ENCODE measurements around the gene GREB1L.
A peak's percentile ranks its signal among the peaks of the same experiment; 100 is the strongest.
"Not testable (repeated sequence)": the region's sequence is repeated elsewhere in the genome, so short reads cannot be mapped to it uniquely, and the experiment has no call there.

The GREB1L gene

GRCh38 chr18:21205695-21206094 lies 36.3 kb upstream of the GREB1L start:
- no peak for TF ChIP-seq CTCF (IDR thresholded peaks at IDR 0.05; ENCODE audit: insufficient read depth, low read depth, low read length, missing control alignments)
- no peak for DNase-seq (ENCODE audit: low read depth)
- no peak overlapping the region for H3K4me3 ChIP-seq (ENCODE audit: low read length)

- no peak for TF ChIP-seq CTCF (IDR thresholded peaks at IDR 0.05; ENCODE audit: insufficient read depth, low read depth, low read length, missing control alignments)
- H3K4me3 ChIP-seq (ENCODE audit: low read length) = no peak overlapping the region
- DNase-seq (ENCODE audit: low read depth) = no peak
Measured at GRCh38 chr18:21210278-21210677, 31.8 kb upstream of the GREB1L start.

DNA sequence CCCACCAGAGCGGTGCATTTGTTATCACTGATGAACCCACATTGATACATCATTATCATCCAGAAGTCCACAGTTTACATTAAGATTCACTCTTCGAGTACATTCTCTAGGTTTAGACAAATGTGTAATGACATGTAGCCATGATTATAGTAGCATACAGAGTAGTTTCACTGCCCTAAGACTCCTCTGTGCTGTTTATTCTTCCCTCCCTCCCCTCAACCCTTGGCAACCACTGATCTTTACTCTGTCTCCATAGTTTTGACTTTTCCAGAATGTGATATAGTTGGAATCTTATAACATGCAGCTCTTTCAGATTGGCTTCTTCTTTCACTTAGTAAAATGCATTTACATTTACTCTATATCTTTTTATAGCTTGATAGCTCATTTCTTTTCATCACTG lies 31.2 kb upstream of the GREB1L start:
- no peak for DNase-seq (ENCODE audit: low read depth)
- TF ChIP-seq CTCF (IDR thresholded peaks at IDR 0.05; ENCODE audit: insufficient read depth, low read depth, low read length, missing control alignments) = no peak
- no peak overlapping the region for H3K4me3 ChIP-seq (ENCODE audit: low read length)

- not testable (repeated sequence) for DNase-seq (ENCODE audit: low read depth); H3K4me3 ChIP-seq (ENCODE audit: low read length)
Measured at GRCh38 chr18:21214409-21214808, 27.6 kb upstream of the GREB1L start.

GRCh38 chr18:21215490-21215889 lies 26.5 kb upstream of the GREB1L start:
- H3K4me3 ChIP-seq (ENCODE audit: low read length) = no peak overlapping the region
- no peak for TF ChIP-seq CTCF (IDR thresholded peaks at IDR 0.05; ENCODE audit: insufficient read depth, low read depth, low read length, missing control alignments)

GRCh38 chr18:21218862-21219261 lies 23.2 kb upstream of the GREB1L start:
- no peak overlapping the region for H3K4me3 ChIP-seq (ENCODE audit: low read length)
- TF ChIP-seq CTCF (IDR thresholded peaks at IDR 0.05; ENCODE audit: insufficient read depth, low read depth, low read length, missing control alignments) = no peak

More at GRCh38 chr18:21215490-21215889, 26.5 kb upstream of the GREB1L start:
- DNase-seq (ENCODE audit: low read depth) = no peak

DNA sequence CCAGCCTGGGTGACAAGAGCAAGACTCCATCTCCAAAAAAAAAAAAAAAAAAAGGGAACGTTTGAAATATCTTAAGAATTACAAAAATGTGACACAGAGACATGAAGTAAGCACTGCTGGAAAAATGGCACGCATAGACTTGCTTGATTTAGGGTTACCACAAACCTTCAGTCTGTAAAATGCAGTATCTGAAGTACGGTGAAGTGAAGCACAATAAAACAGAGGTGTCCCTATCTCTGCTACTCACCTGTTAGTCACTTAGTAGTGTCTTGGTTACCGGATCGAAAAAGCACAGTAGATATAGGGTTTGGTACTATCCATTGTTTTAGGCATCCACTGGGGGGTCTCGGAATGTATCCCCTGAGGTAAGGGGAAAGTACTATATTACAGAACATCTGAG lies 11.6 kb upstream of the GREB1L start:
- DNase-seq (ENCODE audit: low read depth) = peak; percentile 69
- H3K4me3 ChIP-seq (ENCODE audit: low read length) = no peak overlapping the region
- TF ChIP-seq CTCF (IDR thresholded peaks at IDR 0.05; ENCODE audit: insufficient read depth, low read depth, low read length, missing control alignments) = no peak

More at GRCh38 chr18:21218862-21219261, 23.2 kb upstream of the GREB1L start:
- no peak for DNase-seq (ENCODE audit: low read depth)

Measured in epithelial cell of esophagus (primary cell).